ENCODE data around the gene ASAP3. TPM values are rescaled to one million over a fixed set of nuclear protein-coding genes. Genes with fewer than 3 reads are reported as not detected.

Gene ASAP3
- total and polyA plus RNA-seq, 2 of the 13 experiments (the other 11 are each of a cell fraction or from before 2014, with no cell fraction given), result 32.6 to 37.0 TPM

DNA sequence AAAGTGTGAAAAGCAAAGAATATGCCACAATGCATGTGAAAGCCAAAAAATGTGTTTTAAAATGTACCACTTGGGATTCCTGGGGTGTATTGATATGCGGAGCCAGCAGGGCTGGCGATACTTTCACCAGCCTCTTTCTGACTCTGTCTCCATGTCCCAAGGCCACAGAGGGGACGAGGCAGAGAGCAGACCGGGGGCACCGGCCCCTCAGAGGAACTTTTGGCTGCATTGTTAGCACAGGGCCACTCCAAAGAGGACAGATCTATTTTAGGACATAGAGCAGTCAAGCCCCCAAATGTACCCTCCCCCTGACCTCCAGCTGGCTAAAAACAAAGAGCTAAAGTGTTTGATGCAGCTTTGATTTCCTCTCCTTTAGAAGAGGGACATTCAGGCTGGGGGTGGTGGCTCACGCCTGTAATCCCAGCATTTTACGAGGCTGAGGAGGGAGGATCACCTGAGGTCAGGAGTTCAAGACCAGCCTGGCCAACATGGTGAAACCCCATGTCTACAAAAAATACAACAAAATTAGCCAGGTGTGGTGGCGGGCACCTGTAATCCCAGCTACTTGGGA, 88.7 kb downstream of the ASAP3 start:
- no TSS peak for BruUV-seq (replicated peaks)
- Histone ChIP-seq H3K36me3 (replicated peaks in 1 of 2; ENCODE audit: control insufficient read depth in 1 of 2, insufficient read depth in 2 of 2, low read length in 2 of 2) (peaks cover 22 to 51% of the 10 kb centered on the region in 2 experiments), H3K4me3 (replicated peaks in 1 of 3; ENCODE audit: insufficient read depth in 1 of 3, low read depth in 2 of 3, low read length in 3 of 3) (no peak overlapping the region), H2AFZ (ENCODE audit: low read length) (no peak overlapping the region), H3K9ac (ENCODE audit: insufficient read depth, low read depth, low read length) (no peak overlapping the region), H3K27me3 (ENCODE audit: control insufficient read depth in 1 of 2, insufficient read depth in 2 of 2, low read length in 2 of 2) (no peaks in the 10 kb centered on the region), H3K4me2 (ENCODE audit: low read depth, low read length) (no peak overlapping the region), H4K20me1 (ENCODE audit: insufficient read depth, low read length) (no peaks in the 10 kb centered on the region), H3K4me1 (ENCODE audit: insufficient read depth, low read length) (peaks cover 19% of the 10 kb centered on the region; the same call in 1 of the 2 replicates), H3K27ac (ENCODE audit: extremely low read length, insufficient read depth, low read length) (no peak overlapping the region), H3K79me2 (ENCODE audit: insufficient read depth, low read length) (no peaks in the 10 kb centered on the region), H3K9me3 (ENCODE audit: low read length) (no peaks in the 10 kb centered on the region)
- DNase-seq (ENCODE audit: low spot score) (no peak), FAIRE-seq (no peak), ATAC-seq (no peak)
- POLR2A ChIA-PET, result interaction anchor here (0.9 kb wide), 1 partner anchor 51 kb away, joined by 3 read pairs; the partner anchor contains the start of gene HNRNPR
- WGBS (ENCODE audit: low lambda C conversion rate), result 98% methylated on average over 7 of the region's 8 CpGs
- intact Hi-C loops (cut with micrococcal nuclease; ENCODE audit: unreplicated experiment), result no loop called here
- in situ Hi-C loops (cut with HindIII; ENCODE audit: extremely low pct_ligation_motif_present, low pct_unique_long_range_greater_than_20kb), result no loop called here
- CTCF ChIA-PET (ENCODE audit: low intra/inter-chr PET ratio, low total read pairs), result no interaction called here
- TF ChIP-seq KLF15 (CRISPR knock-in tag; IDR thresholded peaks at IDR 0.05; ENCODE audit: borderline replicate concordance), result no peak

DNA sequence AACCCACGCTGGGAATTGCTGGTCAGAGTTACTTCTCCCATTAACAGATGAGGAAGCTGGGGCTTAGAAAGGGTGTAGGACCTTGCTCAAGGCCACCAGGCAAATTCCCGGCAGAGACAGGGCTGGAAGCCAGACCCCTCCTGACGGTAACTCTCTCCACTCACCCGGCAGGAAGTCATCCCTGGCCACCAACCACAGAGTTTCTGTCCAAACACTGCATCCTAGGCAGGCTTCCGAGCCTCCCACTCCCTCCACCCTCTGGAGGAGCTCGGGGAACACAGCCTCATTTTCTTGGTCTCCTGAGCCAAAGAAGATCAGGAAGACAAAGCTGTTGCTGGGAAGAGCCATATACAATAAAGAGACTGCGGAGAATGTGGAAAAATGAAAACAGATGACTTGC, 89.3 kb downstream of the ASAP3 start:
- POLR2A ChIA-PET, result interaction anchor here (0.9 kb wide), 1 partner anchor 50 kb away, joined by 3 read pairs; the partner anchor contains the start of gene HNRNPR

More for the DNA sequence above, 89.3 kb downstream of the ASAP3 start:
- 73% methylated on average over 7 of the region's 7 CpGs for WGBS (ENCODE audit: low lambda C conversion rate)
- ATAC-seq (peak; percentile 36; the same call in 1 of the 3 replicates), FAIRE-seq (no peak), DNase-seq (ENCODE audit: low spot score) (no peak)
- H3K79me2 ChIP-seq (ENCODE audit: insufficient read depth, low read length), result no peaks in the 10 kb centered on the region
- no peak overlapping the region for H3K9ac ChIP-seq (ENCODE audit: insufficient read depth, low read depth, low read length)
- no peak overlapping the region for H3K4me3 ChIP-seq (replicated peaks in 1 of 3; ENCODE audit: insufficient read depth in 1 of 3, low read depth in 2 of 3, low read length in 3 of 3)
- H3K27ac ChIP-seq (ENCODE audit: extremely low read length, insufficient read depth, low read length), result no peak overlapping the region
- in situ Hi-C loops (cut with HindIII; ENCODE audit: extremely low pct_ligation_motif_present, low pct_unique_long_range_greater_than_20kb), result no loop called here
- no peak overlapping the region for H3K4me2 ChIP-seq (ENCODE audit: low read depth, low read length)
- no peaks in the 10 kb centered on the region for H4K20me1 ChIP-seq (ENCODE audit: insufficient read depth, low read length)
- peaks cover 19% of the 10 kb centered on the region; the same call in 1 of the 2 replicates for H3K4me1 ChIP-seq (ENCODE audit: insufficient read depth, low read length)
- intact Hi-C loops (cut with micrococcal nuclease; ENCODE audit: unreplicated experiment), result no loop called here
- H2AFZ ChIP-seq (ENCODE audit: low read length), result no peak overlapping the region
- TF ChIP-seq, protein P1, sequence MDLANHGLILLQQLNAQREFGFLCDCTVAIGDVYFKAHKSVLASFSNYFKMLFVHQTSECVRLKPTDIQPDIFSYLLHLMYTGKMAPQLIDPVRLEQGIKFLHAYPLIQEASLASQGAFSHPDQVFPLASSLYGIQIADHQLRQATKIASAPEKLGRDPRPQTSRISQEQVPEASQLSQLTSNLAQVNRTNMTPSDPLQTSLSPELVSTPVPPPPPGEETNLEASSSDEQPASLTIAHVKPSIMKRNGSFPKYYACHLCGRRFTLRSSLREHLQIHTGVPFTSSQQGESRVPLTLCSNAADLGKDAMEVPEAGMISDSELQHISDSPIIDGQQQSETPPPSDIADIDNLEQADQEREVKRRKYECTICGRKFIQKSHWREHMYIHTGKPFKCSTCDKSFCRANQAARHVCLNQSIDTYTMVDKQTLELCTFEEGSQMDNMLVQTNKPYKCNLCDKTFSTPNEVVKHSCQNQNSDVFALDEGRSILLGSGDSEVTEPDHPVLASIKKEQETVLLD (CRISPR knock-in tag; IDR thresholded peaks at IDR 0.05; ENCODE audit: low read depth), result no peak
- TF ChIP-seq ARNT2 (CRISPR knock-in tag; IDR thresholded peaks at IDR 0.05; ENCODE audit: low read depth) (no peak), MXD4 (CRISPR knock-in tag; IDR thresholded peaks at IDR 0.05) (no peak), NFKBIZ (CRISPR knock-in tag; IDR thresholded peaks at IDR 0.05) (0 out of 2 replicates have a peak, but pooled peaks have one; percentile 50), NCOA2 (CRISPR knock-in tag; IDR thresholded peaks at IDR 0.05) (peak; percentile 46; the same call in 1 of the 2 replicates), ZNF331 (CRISPR knock-in tag; IDR thresholded peaks at IDR 0.05) (0 out of 2 replicates have a peak, but pooled peaks have one; percentile 16), LCORL (IDR thresholded peaks at IDR 0.05) (no peak), LCORL (CRISPR knock-in tag; IDR thresholded peaks at IDR 0.05) (no peak), GABPB1 (CRISPR knock-in tag; IDR thresholded peaks at IDR 0.05) (no peak; the same call in 1 of the 2 replicates), ZMYM3 (CRISPR knock-in tag; IDR thresholded peaks at IDR 0.05) (no peak), CBX2 (IDR thresholded peaks at IDR 0.05; ENCODE audit: low read depth, low read length) (no peak), CBX2 (CRISPR knock-in tag; IDR thresholded peaks at IDR 0.05; ENCODE audit: low read depth) (no peak)
- TF ChIP-seq, protein P2, sequence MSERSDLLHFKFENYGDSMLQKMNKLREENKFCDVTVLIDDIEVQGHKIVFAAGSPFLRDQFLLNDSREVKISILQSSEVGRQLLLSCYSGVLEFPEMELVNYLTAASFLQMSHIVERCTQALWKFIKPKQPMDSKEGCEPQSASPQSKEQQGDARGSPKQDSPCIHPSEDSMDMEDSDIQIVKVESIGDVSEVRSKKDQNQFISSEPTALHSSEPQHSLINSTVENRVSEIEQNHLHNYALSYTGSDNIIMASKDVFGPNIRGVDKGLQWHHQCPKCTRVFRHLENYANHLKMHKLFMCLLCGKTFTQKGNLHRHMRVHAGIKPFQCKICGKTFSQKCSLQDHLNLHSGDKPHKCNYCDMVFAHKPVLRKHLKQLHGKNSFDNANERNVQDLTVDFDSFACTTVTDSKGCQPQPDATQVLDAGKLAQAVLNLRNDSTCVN (CRISPR knock-in tag; IDR thresholded peaks at IDR 0.05; ENCODE audit: borderline replicate concordance), result no peak
- H3K9me3 ChIP-seq (ENCODE audit: low read length), result no peaks in the 10 kb centered on the region
- CTCF ChIA-PET (ENCODE audit: low intra/inter-chr PET ratio, low total read pairs), result no interaction called here
- TSS peak; percentile 22 for BruUV-seq (replicated peaks)
- H3K27me3 ChIP-seq (ENCODE audit: control insufficient read depth in 1 of 2, insufficient read depth in 2 of 2, low read length in 2 of 2), result no peaks in the 10 kb centered on the region
- peaks cover 19 to 46% of the 10 kb centered on the region in 2 experiments for H3K36me3 ChIP-seq (replicated peaks in 1 of 2; ENCODE audit: control insufficient read depth in 1 of 2, insufficient read depth in 2 of 2, low read length in 2 of 2)

Data from HepG2 (cell line).